Measurements from ENCODE around the gene EFR3B. TPM values are rescaled to one million over a fixed set of nuclear protein-coding genes. Genes with fewer than 3 reads are reported as not detected.
"Not testable (repeated sequence)": the region's sequence is repeated elsewhere in the genome, so short reads cannot be mapped to it uniquely, and the experiment has no call there.

EFR3B gene
- total RNA-seq, 2 experiments from 2014 or later, result 0.05 TPM

GRCh38 chr2:25145803-25146202 lies 103.9 kb downstream of the EFR3B start:
- Mint-ChIP-seq H3K4me1 (ENCODE audit: low read depth) (peaks cover 13% of the 10 kb centered on the region), H3K27ac (no peak overlapping the region), H3K9me3 (ENCODE audit: insufficient read depth) (no peaks in the 10 kb centered on the region), H3K36me3 (ENCODE audit: low read depth) (no peaks in the 10 kb centered on the region), H3K27me3 (ENCODE audit: low read depth) (peaks cover 8% of the 10 kb centered on the region), H3K4me3 (no peak overlapping the region)
- peak; percentile 35 for DNase-seq
- CTCF ChIA-PET, result no interaction called here
- peak; percentile 63 for ATAC-seq
- POLR2A ChIA-PET, result interaction anchor here (1.2 kb wide), 1 partner anchor 12 kb away, joined by 3 read pairs; no protein-coding TSS in a partner anchor

GRCh38 chr2:25146896-25147295 lies 105.0 kb downstream of the EFR3B start:
- POLR2A ChIA-PET, result no interaction called here

GRCh38 chr2:25149646-25150045 lies 107.8 kb downstream of the EFR3B start:
- H3K4me1 Mint-ChIP-seq (ENCODE audit: low read depth), result peaks cover 13% of the 10 kb centered on the region
- H3K27ac Mint-ChIP-seq, result no peak overlapping the region
- ATAC-seq (no peak), DNase-seq (no peak)
- ChIA-PET POLR2A (no interaction called here), CTCF (no interaction called here)
- no peaks in the 10 kb centered on the region for H3K9me3 Mint-ChIP-seq (ENCODE audit: insufficient read depth)
- no peaks in the 10 kb centered on the region for H3K36me3 Mint-ChIP-seq (ENCODE audit: low read depth)
- H3K4me3 Mint-ChIP-seq, result no peak overlapping the region
- H3K27me3 Mint-ChIP-seq (ENCODE audit: low read depth), result peaks cover 8% of the 10 kb centered on the region

More at GRCh38 chr2:25146896-25147295, 105.0 kb downstream of the EFR3B start:
- H3K4me1 Mint-ChIP-seq (ENCODE audit: low read depth), result peaks cover 13% of the 10 kb centered on the region
- no peak for ATAC-seq
- H3K4me3 Mint-ChIP-seq, result no peak overlapping the region
- no peak for DNase-seq
- peaks cover 8% of the 10 kb centered on the region for H3K27me3 Mint-ChIP-seq (ENCODE audit: low read depth)
- H3K27ac Mint-ChIP-seq, result no peak overlapping the region
- CTCF ChIA-PET, result no interaction called here
- no peaks in the 10 kb centered on the region for H3K9me3 Mint-ChIP-seq (ENCODE audit: insufficient read depth)
- no peaks in the 10 kb centered on the region for H3K36me3 Mint-ChIP-seq (ENCODE audit: low read depth)

GRCh38 chr2:25150993-25151392 lies 109.1 kb downstream of the EFR3B start:
- H3K4me1 Mint-ChIP-seq (ENCODE audit: low read depth); DNase-seq; POLR2A ChIA-PET; H3K27ac Mint-ChIP-seq; H3K4me3 Mint-ChIP-seq; H3K9me3 Mint-ChIP-seq (ENCODE audit: insufficient read depth); CTCF ChIA-PET; H3K27me3 Mint-ChIP-seq (ENCODE audit: low read depth); ATAC-seq; H3K36me3 Mint-ChIP-seq (ENCODE audit: low read depth): not testable (repeated sequence)

GRCh38 chr2:25151718-25152117 lies 109.8 kb downstream of the EFR3B start:
- POLR2A ChIA-PET, result no interaction called here
- CTCF ChIA-PET, result interaction anchor here (1.0 to 1.8 kb wide), 2 partner anchors 14 to 176 kb away, joined by 3 to 6 read pairs; no protein-coding TSS in a partner anchor
- Mint-ChIP-seq H3K27ac (no peak overlapping the region), H3K4me1 (ENCODE audit: low read depth) (peaks cover 3% of the 10 kb centered on the region), H3K4me3 (no peak overlapping the region), H3K27me3 (ENCODE audit: low read depth) (peaks cover 3% of the 10 kb centered on the region), H3K36me3 (ENCODE audit: low read depth) (no peaks in the 10 kb centered on the region), H3K9me3 (ENCODE audit: insufficient read depth) (no peaks in the 10 kb centered on the region)
- ATAC-seq, result no peak
- DNase-seq, result no peak

- no peak overlapping the region for H3K27ac Mint-ChIP-seq
- H3K27me3 Mint-ChIP-seq (ENCODE audit: low read depth), result peaks cover 2% of the 10 kb centered on the region
- CTCF ChIA-PET, result interaction anchor here (1.9 kb wide), 1 partner anchor 10 kb away, joined by 6 read pairs; no protein-coding TSS in a partner anchor
- no peaks in the 10 kb centered on the region for H3K9me3 Mint-ChIP-seq (ENCODE audit: insufficient read depth)
- H3K4me1 Mint-ChIP-seq (ENCODE audit: low read depth), result peaks cover 7% of the 10 kb centered on the region
- ATAC-seq (no peak), DNase-seq (no peak)
- POLR2A ChIA-PET, result no interaction called here
- H3K4me3 Mint-ChIP-seq, result no peak overlapping the region
- no peaks in the 10 kb centered on the region for H3K36me3 Mint-ChIP-seq (ENCODE audit: low read depth)
Measured at GRCh38 chr2:25155401-25155800, 113.5 kb downstream of the EFR3B start.

GRCh38 chr2:25158096-25158852 lies 116.4 kb downstream of the EFR3B start:
- Mint-ChIP-seq H3K4me3 (no peak overlapping the region), H3K36me3 (ENCODE audit: low read depth) (no peaks in the 10 kb centered on the region), H3K27me3 (ENCODE audit: low read depth) (peaks cover 4% of the 10 kb centered on the region), H3K9me3 (ENCODE audit: insufficient read depth) (no peaks in the 10 kb centered on the region), H3K4me1 (ENCODE audit: low read depth) (peaks cover 12% of the 10 kb centered on the region), H3K27ac (no peak overlapping the region)
- POLR2A ChIA-PET, result interaction anchor here (0.6 kb wide), 1 partner anchor 84 kb away, joined by 4 read pairs; no protein-coding TSS in a partner anchor
- no peak for ATAC-seq
- CTCF ChIA-PET, result no interaction called here
- DNase-seq, result no peak

- no peaks in the 10 kb centered on the region for H3K36me3 Mint-ChIP-seq (ENCODE audit: low read depth)
- peak overlapping the region; percentile 64 for H3K4me3 Mint-ChIP-seq
- ChIA-PET POLR2A (no interaction called here), CTCF (interaction anchor here (1.3 to 1.4 kb wide), 2 partner anchors 36 to 358 kb away, joined by 3 read pairs; no protein-coding TSS in a partner anchor)
- no peak for ATAC-seq
- no peak for DNase-seq
- H3K4me1 Mint-ChIP-seq (ENCODE audit: low read depth), result peaks cover 12% of the 10 kb centered on the region
- no peaks in the 10 kb centered on the region for H3K9me3 Mint-ChIP-seq (ENCODE audit: insufficient read depth)
- peaks cover 13% of the 10 kb centered on the region for H3K27me3 Mint-ChIP-seq (ENCODE audit: low read depth)
- peak overlapping the region; percentile 39 for H3K27ac Mint-ChIP-seq
Measured at GRCh38 chr2:25159949-25160348, 118.1 kb downstream of the EFR3B start.

- Mint-ChIP-seq H3K9me3 (ENCODE audit: insufficient read depth) (no peaks in the 10 kb centered on the region), H3K27ac (peak overlapping the region; percentile 39), H3K4me3 (peak overlapping the region; percentile 64), H3K27me3 (ENCODE audit: low read depth) (peaks cover 13% of the 10 kb centered on the region), H3K36me3 (ENCODE audit: low read depth) (no peaks in the 10 kb centered on the region), H3K4me1 (ENCODE audit: low read depth) (peaks cover 12% of the 10 kb centered on the region)
- ATAC-seq (no peak), DNase-seq (no peak)
- POLR2A ChIA-PET, result interaction anchor here (1.0 kb wide), 1 partner anchor 185 kb away, joined by 3 read pairs; no protein-coding TSS in a partner anchor
- CTCF ChIA-PET, result interaction anchor here (1.3 to 1.4 kb wide), 2 partner anchors 35 to 358 kb away, joined by 3 read pairs; no protein-coding TSS in a partner anchor
Measured at GRCh38 chr2:25160376-25160775, 118.5 kb downstream of the EFR3B start.

- Mint-ChIP-seq H3K4me1 (ENCODE audit: low read depth) (peaks cover 21% of the 10 kb centered on the region), H3K9me3 (ENCODE audit: insufficient read depth) (no peaks in the 10 kb centered on the region), H3K27me3 (ENCODE audit: low read depth) (peaks cover 15% of the 10 kb centered on the region), H3K4me3 (peak overlapping the region; percentile 64), H3K27ac (peak overlapping the region; percentile 83), H3K36me3 (ENCODE audit: low read depth) (no peaks in the 10 kb centered on the region)
- ChIA-PET POLR2A (interaction anchor here (1.0 kb wide), 1 partner anchor 186 kb away, joined by 3 read pairs; no protein-coding TSS in a partner anchor), CTCF (interaction anchor here (1.3 to 1.4 kb wide), 2 partner anchors 35 to 357 kb away, joined by 3 read pairs; no protein-coding TSS in a partner anchor)
- DNase-seq (peak; percentile 75), ATAC-seq (peak; percentile 75)
Measured at GRCh38 chr2:25161055-25161781, 119.3 kb downstream of the EFR3B start.

- DNase-seq; H3K9me3 Mint-ChIP-seq (ENCODE audit: insufficient read depth); POLR2A ChIA-PET; H3K36me3 Mint-ChIP-seq (ENCODE audit: low read depth); H3K4me3 Mint-ChIP-seq; ATAC-seq: not testable (repeated sequence)
- H3K27me3 Mint-ChIP-seq (ENCODE audit: low read depth), result peaks cover 20% of the 10 kb centered on the region
- H3K27ac Mint-ChIP-seq, result peak overlapping the region; percentile 70
- CTCF ChIA-PET, result interaction anchor here (8.9 kb wide), 1 partner anchor 33 kb away, joined by 80 read pairs; no protein-coding TSS in a partner anchor
- peaks cover 29% of the 10 kb centered on the region for H3K4me1 Mint-ChIP-seq (ENCODE audit: low read depth)
Measured at GRCh38 chr2:25162061-25162460, 120.2 kb downstream of the EFR3B start.
